ENCODE measurements around the gene ANKFY1.

ANKFY1 gene

GRCh38 chr17:4127555-4127954 is 136.2 kb downstream of the ANKFY1 start:
- H3K4me3 ChIP-seq (ENCODE audit: low read length), result no peak overlapping the region

GRCh38 chr17:4125552-4125951 is 138.2 kb downstream of the ANKFY1 start:
- Histone ChIP-seq H3K9me3 (ENCODE audit: low read length) (no peaks in the 10 kb centered on the region), H3K27me3 (ENCODE audit: insufficient read depth, low read length) (no peaks in the 10 kb centered on the region), H2AFZ (ENCODE audit: low read depth, low read length) (no peak overlapping the region), H3K4me3 (ENCODE audit: low read length) (no peak overlapping the region), H3K4me1 (ENCODE audit: insufficient read depth, low read length) (peaks cover 4% of the 10 kb centered on the region), H3K36me3 (ENCODE audit: insufficient read depth, low read length) (peaks cover 23% of the 10 kb centered on the region)

More at GRCh38 chr17:4127555-4127954, 136.2 kb downstream of the ANKFY1 start:
- H3K9me3 ChIP-seq (ENCODE audit: low read length), result no peaks in the 10 kb centered on the region
- H3K36me3 ChIP-seq (ENCODE audit: insufficient read depth, low read length), result peaks cover 13% of the 10 kb centered on the region
- H3K27me3 ChIP-seq (ENCODE audit: insufficient read depth, low read length), result no peaks in the 10 kb centered on the region
- no peak overlapping the region for H2AFZ ChIP-seq (ENCODE audit: low read depth, low read length)
- H3K4me1 ChIP-seq (ENCODE audit: insufficient read depth, low read length), result peaks cover 4% of the 10 kb centered on the region

- Histone ChIP-seq H3K4me1 (ENCODE audit: insufficient read depth, low read length) (peaks cover 4% of the 10 kb centered on the region), H3K36me3 (ENCODE audit: insufficient read depth, low read length) (peaks cover 27% of the 10 kb centered on the region), H3K27me3 (ENCODE audit: insufficient read depth, low read length) (no peaks in the 10 kb centered on the region), H2AFZ (ENCODE audit: low read depth, low read length) (no peak overlapping the region), H3K9me3 (ENCODE audit: low read length) (no peaks in the 10 kb centered on the region), H3K4me3 (ENCODE audit: low read length) (no peak overlapping the region)
Measured at GRCh38 chr17:4124999-4125398, 138.8 kb downstream of the ANKFY1 start.

- no peaks in the 10 kb centered on the region for H3K9me3 ChIP-seq (ENCODE audit: low read length)
- peaks cover 61% of the 10 kb centered on the region for H3K36me3 ChIP-seq (ENCODE audit: insufficient read depth, low read length)
- peaks cover 4% of the 10 kb centered on the region for H3K4me1 ChIP-seq (ENCODE audit: insufficient read depth, low read length)
- no peaks in the 10 kb centered on the region for H3K27me3 ChIP-seq (ENCODE audit: insufficient read depth, low read length)
- H3K4me3 ChIP-seq (ENCODE audit: low read length), result no peak overlapping the region
- no peak overlapping the region for H2AFZ ChIP-seq (ENCODE audit: low read depth, low read length)
Measured at GRCh38 chr17:4120332-4120731, 143.4 kb downstream of the ANKFY1 start.

- Histone ChIP-seq H3K9me3 (ENCODE audit: low read length) (no peaks in the 10 kb centered on the region), H3K4me3 (ENCODE audit: low read length) (no peak overlapping the region), H3K36me3 (ENCODE audit: insufficient read depth, low read length) (peaks cover 66% of the 10 kb centered on the region), H3K4me1 (ENCODE audit: insufficient read depth, low read length) (no peaks in the 10 kb centered on the region), H2AFZ (ENCODE audit: low read depth, low read length) (no peak overlapping the region), H3K27me3 (ENCODE audit: insufficient read depth, low read length) (no peaks in the 10 kb centered on the region)
Measured at GRCh38 chr17:4119299-4119698, 144.5 kb downstream of the ANKFY1 start.

- H2AFZ ChIP-seq (ENCODE audit: low read depth, low read length), result no peak overlapping the region
- H3K36me3 ChIP-seq (ENCODE audit: insufficient read depth, low read length), result peaks cover 60% of the 10 kb centered on the region
- no peak overlapping the region for H3K4me3 ChIP-seq (ENCODE audit: low read length)
- H3K9me3 ChIP-seq (ENCODE audit: low read length), result no peaks in the 10 kb centered on the region
- no peaks in the 10 kb centered on the region for H3K4me1 ChIP-seq (ENCODE audit: insufficient read depth, low read length)
- H3K27me3 ChIP-seq (ENCODE audit: insufficient read depth, low read length), result no peaks in the 10 kb centered on the region
Measured at GRCh38 chr17:4118015-4118743, 145.6 kb downstream of the ANKFY1 start.

GRCh38 chr17:4116516-4116915 is 147.3 kb downstream of the ANKFY1 start:
- Histone ChIP-seq H3K36me3 (ENCODE audit: insufficient read depth, low read length) (peaks cover 64% of the 10 kb centered on the region), H3K4me3 (ENCODE audit: low read length) (no peak overlapping the region), H3K4me1 (ENCODE audit: insufficient read depth, low read length) (no peaks in the 10 kb centered on the region), H2AFZ (ENCODE audit: low read depth, low read length) (no peak overlapping the region), H3K9me3 (ENCODE audit: low read length) (no peaks in the 10 kb centered on the region), H3K27me3 (ENCODE audit: insufficient read depth, low read length) (no peaks in the 10 kb centered on the region)

Data from neuron (in vitro differentiated cells).